K562 (cell line): Measurements from ENCODE around the gene POLK. TPM values are rescaled to one million over a fixed set of nuclear protein-coding genes. Genes with fewer than 3 reads are reported as not detected.

Source experiments
- ARID2 ChIP-seq: fragments of 450-650 bp; IDR thresholded peaks from 2 replicates; pipeline ENCODE4 v1.6.1; 2017; ENCODE audit warnings: antibody characterized with exemption, mild to moderate bottlenecking
- BRD9 ChIP-seq: fragments of 450-650 bp; IDR thresholded peaks from 2 replicates; pipeline ENCODE4 v1.6.1; 2018; ENCODE audit warnings: low read depth; ENCODE audit not compliant: partially characterized antibody
- EHMT2 ChIP-seq: fragments of 450-650 bp; IDR thresholded peaks from 2 replicates; pipeline ENCODE4 v1.6.1; 2018; ENCODE audit warnings: antibody characterized with exemption
- JUNB ChIP-seq: fragments of 450-650 bp; formaldehyde crosslinking; conservative IDR thresholded peaks from 2 replicates; pipeline ENCODE4 v1.4.0; 2020; ENCODE audit warnings: mild to moderate bottlenecking
- KAT7 ChIP-seq: sonication (generic); formaldehyde crosslinking; IDR thresholded peaks from 2 replicates; pipeline ENCODE4 v1.8.0; 2022; ENCODE audit warnings: missing genetic modification reagents, mild to moderate bottlenecking, borderline replicate concordance
- KDM1A ChIP-seq, 2 experiments: fragments of 450-650 bp; IDR thresholded peaks; 2 replicates each; pipeline ENCODE4 v1.6.1; 2016; ENCODE audit warnings: mild to moderate bottlenecking in 2 of 2
- LEF1 ChIP-seq: fragments of 450-650 bp; IDR thresholded peaks from 2 replicates; pipeline ENCODE4 v1.6.1; 2016; ENCODE audit warnings: mild to moderate bottlenecking
- MAZ ChIP-seq, 2 experiments: fragments of 450-650 bp in 1 of 2; sonication (generic) in 1 of 2; formaldehyde crosslinking; IDR thresholded peaks in 1 of 2; conservative IDR thresholded peaks in 1 of 2; 2 replicates each; pipeline versions ENCODE4 v1.4.0 to v1.5.0; 2020; ENCODE audit warnings: mild to moderate bottlenecking in 1 of 2, missing genetic modification reagents in 1 of 2
- MCM7 ChIP-seq, 2 experiments: fragments of 450-650 bp; IDR thresholded peaks; 2 replicates each; pipeline ENCODE4 v1.6.1; 2016 to 2018
- MYBL2 ChIP-seq, 2 experiments: fragments of 450-650 bp in 1 of 2; sonication (generic) in 1 of 2; formaldehyde crosslinking in 1 of 2; IDR thresholded peaks; 2 replicates each; pipeline versions ENCODE4 v1.6.1 to v1.8.1; 2017 to 2022; ENCODE audit warnings: borderline replicate concordance in 1 of 2, inconsistent platforms in 1 of 2, low read depth in 1 of 2, mild to moderate bottlenecking in 1 of 2, missing genetic modification reagents in 1 of 2, moderate library complexity in 1 of 2
- POLR2H ChIP-seq: IDR thresholded peaks from 2 replicates; pipeline ENCODE4 v1.6.1; 2016; ENCODE audit warnings: missing genetic modification characterization, low read depth, mild to moderate bottlenecking, control low read depth, missing compliant biosample characterization, moderate library complexity
- RNF2 ChIP-seq: sonication (generic); IDR thresholded peaks from 2 replicates; pipeline ENCODE4 v1.6.1; 2016
- SOX6 ChIP-seq: fragments of 450-650 bp; IDR thresholded peaks from 2 replicates; pipeline ENCODE4 v1.6.1; 2014; ENCODE audit warnings: mild to moderate bottlenecking
- ZNF175 ChIP-seq: fragments of 200-800 bp; sonication (Bioruptor generic); IDR thresholded peaks from 2 replicates; pipeline ENCODE4 v1.6.1; 2016; ENCODE audit warnings: low read depth, mild to moderate bottlenecking, missing genetic modification characterization, missing compliant biosample characterization
- ZNF717 ChIP-seq: fragments of 250-450 bp; sonication (Bioruptor Pico); IDR thresholded peaks from 2 replicates; pipeline ENCODE4 v1.5.0; 2021
- polyA plus RNA-seq, 8 experiments: library from polyadenylated mRNA; depleted of rRNA in 4 of 8; stranded (reverse) in 5 of 8; unstranded in 3 of 8; fragments of >200 nt; fragmentation: Nextera tagmentation in 2 of 8; fragmentation: Illumina TruSeq in 1 of 8; extraction: Ambion mirVana in 2 of 8; extraction: Trizol in 1 of 8; gene quantifications; 2 replicates each; pipeline versions ENCODE4 v1.2.1 to v1.2.3, GENCODE V29; 2011 to 2014; ENCODE audit warnings: inconsistent platforms in 1 of 8, missing spikeins in 1 of 8
- total RNA-seq, 7 experiments: library from RNA; depleted of rRNA in 6 of 7; stranded (reverse); fragments of >200 nt in 6 of 7; fragmentation: Illumina TruSeq in 2 of 7; extraction: Trizol in 2 of 7; gene quantifications; 2 replicates each; pipeline versions ENCODE4 v1.2.1 to v1.2.3, GENCODE V29; 2011 to 2021; ENCODE audit warnings: low replicate concordance in 1 of 7
- TF ChIP-seq, protein P1 (sequence below): fragments of 250-450 bp; sonication (Bioruptor Pico); IDR thresholded peaks from 2 replicates; pipeline ENCODE4 v1.8.0; 2022; ENCODE audit warnings: inconsistent platforms
- TF ChIP-seq, protein P2 (sequence below): fragments of 450-650 bp; IDR thresholded peaks from 2 replicates; pipeline ENCODE4 v1.6.1; 2016; ENCODE audit warnings: mild to moderate bottlenecking
- TF ChIP-seq, protein P3 (sequence below): fragments of 450-650 bp; conservative IDR thresholded peaks from 2 replicates; pipeline ENCODE4 v1.6.1; 2016; ENCODE audit warnings: missing genetic modification characterization, low read depth, mild to moderate bottlenecking, control low read depth, missing compliant biosample characterization
- TF ChIP-seq, protein P4 (sequence below): fragments of 250-450 bp; sonication (Bioruptor Pico); IDR thresholded peaks from 2 replicates; pipeline ENCODE4 v1.8.0; 2021; ENCODE audit warnings: mild to moderate bottlenecking, moderate library complexity
- TF ChIP-seq, protein P5 (sequence below): fragments of 250-450 bp; sonication (Bioruptor Pico); IDR thresholded peaks from 2 replicates; pipeline ENCODE4 v1.8.0; 2022; ENCODE audit warnings: moderate library complexity, mild to moderate bottlenecking, inconsistent platforms

POLK gene
- total and polyA plus RNA-seq, 9 of the 15 experiments (the other 6 are each of a cell fraction or from before 2014, with no cell fraction given): 6.1 to 31.6 (median 16.5) TPM

DNA sequence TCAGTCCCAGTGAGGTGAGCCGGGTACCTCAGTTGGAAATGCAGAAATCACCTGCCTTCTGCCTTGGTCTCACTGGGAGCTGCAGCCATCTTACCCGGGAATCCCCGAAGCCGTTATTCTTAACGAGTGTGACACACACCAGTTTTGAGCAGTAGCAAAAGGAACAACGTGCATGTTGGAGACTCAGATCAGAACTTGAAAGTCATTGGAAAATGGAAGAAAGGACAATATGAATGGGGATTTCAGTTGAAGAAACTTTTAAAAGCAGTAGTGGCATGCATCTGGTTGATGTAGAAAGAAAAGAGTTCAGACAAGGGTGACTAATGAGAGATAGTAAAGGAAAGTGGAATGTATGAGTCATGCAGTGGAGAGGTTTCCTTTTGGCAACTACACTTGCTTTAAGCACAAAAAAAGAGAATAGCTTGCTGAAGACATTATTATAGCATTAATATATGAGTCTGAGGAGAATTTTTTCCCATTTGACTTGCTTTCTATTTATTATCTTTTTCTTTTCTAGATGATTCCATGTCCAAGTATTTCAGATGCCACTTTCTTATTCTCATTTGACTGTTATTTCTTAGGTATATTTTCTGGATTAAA is 55.1 kb downstream of the POLK start (continued):
- peak in 1 of 2 experiments; percentile 40; a peak in 2 of 4 replicates for TF ChIP-seq MAZ (CRISPR knock-in tag; conservative IDR thresholded peaks at IDR 0.05 in 1 of 2, IDR thresholded peaks at IDR 0.05 in 1 of 2)
- TF ChIP-seq, protein P1, sequence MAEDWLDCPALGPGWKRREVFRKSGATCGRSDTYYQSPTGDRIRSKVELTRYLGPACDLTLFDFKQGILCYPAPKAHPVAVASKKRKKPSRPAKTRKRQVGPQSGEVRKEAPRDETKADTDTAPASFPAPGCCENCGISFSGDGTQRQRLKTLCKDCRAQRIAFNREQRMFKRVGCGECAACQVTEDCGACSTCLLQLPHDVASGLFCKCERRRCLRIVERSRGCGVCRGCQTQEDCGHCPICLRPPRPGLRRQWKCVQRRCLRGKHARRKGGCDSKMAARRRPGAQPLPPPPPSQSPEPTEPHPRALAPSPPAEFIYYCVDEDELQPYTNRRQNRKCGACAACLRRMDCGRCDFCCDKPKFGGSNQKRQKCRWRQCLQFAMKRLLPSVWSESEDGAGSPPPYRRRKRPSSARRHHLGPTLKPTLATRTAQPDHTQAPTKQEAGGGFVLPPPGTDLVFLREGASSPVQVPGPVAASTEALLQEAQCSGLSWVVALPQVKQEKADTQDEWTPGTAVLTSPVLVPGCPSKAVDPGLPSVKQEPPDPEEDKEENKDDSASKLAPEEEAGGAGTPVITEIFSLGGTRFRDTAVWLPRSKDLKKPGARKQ (CRISPR knock-in tag): no peak
- TF ChIP-seq, protein P2, sequence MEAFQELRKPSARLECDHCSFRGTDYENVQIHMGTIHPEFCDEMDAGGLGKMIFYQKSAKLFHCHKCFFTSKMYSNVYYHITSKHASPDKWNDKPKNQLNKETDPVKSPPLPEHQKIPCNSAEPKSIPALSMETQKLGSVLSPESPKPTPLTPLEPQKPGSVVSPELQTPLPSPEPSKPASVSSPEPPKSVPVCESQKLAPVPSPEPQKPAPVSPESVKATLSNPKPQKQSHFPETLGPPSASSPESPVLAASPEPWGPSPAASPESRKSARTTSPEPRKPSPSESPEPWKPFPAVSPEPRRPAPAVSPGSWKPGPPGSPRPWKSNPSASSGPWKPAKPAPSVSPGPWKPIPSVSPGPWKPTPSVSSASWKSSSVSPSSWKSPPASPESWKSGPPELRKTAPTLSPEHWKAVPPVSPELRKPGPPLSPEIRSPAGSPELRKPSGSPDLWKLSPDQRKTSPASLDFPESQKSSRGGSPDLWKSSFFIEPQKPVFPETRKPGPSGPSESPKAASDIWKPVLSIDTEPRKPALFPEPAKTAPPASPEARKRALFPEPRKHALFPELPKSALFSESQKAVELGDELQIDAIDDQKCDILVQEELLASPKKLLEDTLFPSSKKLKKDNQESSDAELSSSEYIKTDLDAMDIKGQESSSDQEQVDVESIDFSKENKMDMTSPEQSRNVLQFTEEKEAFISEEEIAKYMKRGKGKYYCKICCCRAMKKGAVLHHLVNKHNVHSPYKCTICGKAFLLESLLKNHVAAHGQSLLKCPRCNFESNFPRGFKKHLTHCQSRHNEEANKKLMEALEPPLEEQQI: peak; percentile 80; the same call in 1 of the 2 replicates
- TF ChIP-seq ZNF175 (CRISPR knock-in tag): peak; percentile 64; the same call in 1 of the 2 replicates
- TF ChIP-seq, protein P3, sequence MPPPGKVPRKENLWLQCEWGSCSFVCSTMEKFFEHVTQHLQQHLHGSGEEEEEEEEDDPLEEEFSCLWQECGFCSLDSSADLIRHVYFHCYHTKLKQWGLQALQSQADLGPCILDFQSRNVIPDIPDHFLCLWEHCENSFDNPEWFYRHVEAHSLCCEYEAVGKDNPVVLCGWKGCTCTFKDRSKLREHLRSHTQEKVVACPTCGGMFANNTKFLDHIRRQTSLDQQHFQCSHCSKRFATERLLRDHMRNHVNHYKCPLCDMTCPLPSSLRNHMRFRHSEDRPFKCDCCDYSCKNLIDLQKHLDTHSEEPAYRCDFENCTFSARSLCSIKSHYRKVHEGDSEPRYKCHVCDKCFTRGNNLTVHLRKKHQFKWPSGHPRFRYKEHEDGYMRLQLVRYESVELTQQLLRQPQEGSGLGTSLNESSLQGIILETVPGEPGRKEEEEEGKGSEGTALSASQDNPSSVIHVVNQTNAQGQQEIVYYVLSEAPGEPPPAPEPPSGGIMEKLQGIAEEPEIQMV: no peak
- peak; percentile 85 for TF ChIP-seq EHMT2
- peak; percentile 64; the same call in 1 of the 2 replicates for TF ChIP-seq KAT7
- TF ChIP-seq ZNF717 (CRISPR knock-in tag): no peak
- TF ChIP-seq ARID2: no peak
- TF ChIP-seq RNF2: no peak
- peak; percentile 81 for TF ChIP-seq LEF1
- peak; percentile 27; the same call in 1 of the 2 replicates for TF ChIP-seq POLR2H
- TF ChIP-seq MYBL2 (IDR thresholded peaks at IDR 0.05; ENCODE audit: low read depth): peak; percentile 81
- no peak for TF ChIP-seq MYBL2 (CRISPR knock-in tag; IDR thresholded peaks at IDR 0.05; ENCODE audit: borderline replicate concordance)
- TF ChIP-seq JUNB: peak; percentile 96
- peak; percentile 86 for TF ChIP-seq BRD9
- peak; percentile 44 to 48; a peak in 2 of 4 replicates for TF ChIP-seq KDM1A (IDR thresholded peaks at IDR 0.05)
- no peak for TF ChIP-seq MCM7 (IDR thresholded peaks at IDR 0.05)
- TF ChIP-seq, protein P4, sequence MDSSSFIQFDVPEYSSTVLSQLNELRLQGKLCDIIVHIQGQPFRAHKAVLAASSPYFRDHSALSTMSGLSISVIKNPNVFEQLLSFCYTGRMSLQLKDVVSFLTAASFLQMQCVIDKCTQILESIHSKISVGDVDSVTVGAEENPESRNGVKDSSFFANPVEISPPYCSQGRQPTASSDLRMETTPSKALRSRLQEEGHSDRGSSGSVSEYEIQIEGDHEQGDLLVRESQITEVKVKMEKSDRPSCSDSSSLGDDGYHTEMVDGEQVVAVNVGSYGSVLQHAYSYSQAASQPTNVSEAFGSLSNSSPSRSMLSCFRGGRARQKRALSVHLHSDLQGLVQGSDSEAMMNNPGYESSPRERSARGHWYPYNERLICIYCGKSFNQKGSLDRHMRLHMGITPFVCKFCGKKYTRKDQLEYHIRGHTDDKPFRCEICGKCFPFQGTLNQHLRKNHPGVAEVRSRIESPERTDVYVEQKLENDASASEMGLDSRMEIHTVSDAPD (CRISPR knock-in tag): no peak
- TF ChIP-seq SOX6: 0 out of 2 replicates have a peak, but pooled peaks have one; percentile 31
- TF ChIP-seq, protein P5, sequence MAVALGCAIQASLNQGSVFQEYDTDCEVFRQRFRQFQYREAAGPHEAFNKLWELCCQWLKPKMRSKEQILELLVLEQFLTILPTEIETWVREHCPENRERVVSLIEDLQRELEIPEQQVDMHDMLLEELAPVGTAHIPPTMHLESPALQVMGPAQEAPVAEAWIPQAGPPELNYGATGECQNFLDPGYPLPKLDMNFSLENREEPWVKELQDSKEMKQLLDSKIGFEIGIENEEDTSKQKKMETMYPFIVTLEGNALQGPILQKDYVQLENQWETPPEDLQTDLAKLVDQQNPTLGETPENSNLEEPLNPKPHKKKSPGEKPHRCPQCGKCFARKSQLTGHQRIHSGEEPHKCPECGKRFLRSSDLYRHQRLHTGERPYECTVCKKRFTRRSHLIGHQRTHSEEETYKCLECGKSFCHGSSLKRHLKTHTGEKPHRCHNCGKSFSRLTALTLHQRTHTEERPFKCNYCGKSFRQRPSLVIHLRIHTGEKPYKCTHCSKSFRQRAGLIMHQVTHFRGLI (CRISPR knock-in tag): no peak
